Kidney glomerular epithelial cell (primary cell): ENCODE data around the gene CENPC.
A peak's percentile ranks its signal among the peaks of the same experiment; 100 is the strongest.
"Not testable (repeated sequence)": the region's sequence is repeated elsewhere in the genome, so short reads cannot be mapped to it uniquely, and the experiment has no call there.

Source experiments
- DNase-seq: peaks from one replicate; lab custom pipeline; 2025; lab: John Stamatoyannopoulos, UW

The CENPC gene

DNA sequence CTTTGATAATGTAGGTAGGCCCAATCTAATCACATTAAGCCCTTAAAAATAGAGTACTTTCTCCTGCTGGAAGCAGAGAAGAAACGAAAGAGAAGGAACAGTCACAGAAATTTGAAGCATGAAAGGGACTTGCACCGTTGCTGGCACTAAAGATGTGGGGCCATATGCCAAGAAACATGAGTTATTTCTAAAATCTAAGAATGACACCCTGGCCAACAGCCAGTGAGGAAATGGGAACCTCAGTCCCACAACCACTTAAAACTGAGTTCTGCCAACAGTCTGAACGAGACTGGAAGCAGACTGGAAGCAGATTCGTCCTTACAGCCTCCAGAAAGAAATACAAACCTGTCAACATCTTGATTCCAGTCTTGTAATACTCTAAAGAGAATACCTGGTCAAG is 70.1 kb downstream of the CENPC start:
- no peak for DNase-seq

DNA sequence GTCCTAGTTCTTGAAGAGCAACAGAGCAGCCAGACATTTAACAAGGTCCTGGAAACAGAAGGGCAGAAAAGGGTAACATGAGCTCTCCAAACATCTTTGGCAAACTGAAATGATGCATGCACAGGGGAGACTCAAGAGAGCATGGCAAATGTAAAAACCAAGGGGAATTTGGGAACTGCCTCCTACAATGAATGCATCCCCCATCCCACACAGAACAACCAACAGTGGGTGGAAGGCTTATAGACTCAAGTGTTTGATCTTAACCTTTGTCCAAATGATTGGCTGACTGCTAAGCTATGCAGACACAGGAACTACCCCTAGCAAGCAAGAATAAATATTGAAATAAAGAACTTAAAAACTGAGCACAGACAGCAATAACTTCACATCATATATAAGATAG is 74.4 kb downstream of the CENPC start:
- no peak for DNase-seq

GRCh38 chr4:67468830-67469229 is 76.5 kb downstream of the CENPC start:
- DNase-seq: no peak

- DNase-seq: no peak
Observed at GRCh38 chr4:67466751-67467150, 78.6 kb downstream of the CENPC start.

- no peak for DNase-seq
Observed at GRCh38 chr4:67465763-67466052, 79.6 kb downstream of the CENPC start.

- DNase-seq: no peak
Observed at GRCh38 chr4:67465032-67465762, 80.1 kb downstream of the CENPC start.

GRCh38 chr4:67460574-67460973 is 84.7 kb downstream of the CENPC start:
- DNase-seq: no peak

GRCh38 chr4:67459164-67459563 is 86.1 kb downstream of the CENPC start:
- DNase-seq: no peak

GRCh38 chr4:67456577-67457196 is 88.6 kb downstream of the CENPC start:
- no peak for DNase-seq

DNA sequence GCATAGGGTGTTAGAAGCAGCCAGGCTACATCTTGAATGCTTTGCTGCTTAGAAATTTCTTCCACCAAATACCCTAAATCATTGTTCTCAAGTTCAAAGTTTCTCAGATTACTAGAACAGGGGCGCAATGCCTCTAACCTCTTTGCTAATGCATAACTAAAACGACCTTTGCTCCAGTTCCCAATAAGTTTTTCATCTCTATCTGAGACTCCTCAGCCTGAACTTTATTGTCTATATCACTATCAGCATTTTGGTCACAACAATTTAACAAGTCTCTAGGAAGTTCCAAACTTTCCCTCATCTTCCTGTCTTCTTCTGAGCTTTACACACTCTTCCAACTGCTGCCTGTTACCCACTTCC is 92.5 kb downstream of the CENPC start:
- not testable (repeated sequence) for DNase-seq

DNA sequence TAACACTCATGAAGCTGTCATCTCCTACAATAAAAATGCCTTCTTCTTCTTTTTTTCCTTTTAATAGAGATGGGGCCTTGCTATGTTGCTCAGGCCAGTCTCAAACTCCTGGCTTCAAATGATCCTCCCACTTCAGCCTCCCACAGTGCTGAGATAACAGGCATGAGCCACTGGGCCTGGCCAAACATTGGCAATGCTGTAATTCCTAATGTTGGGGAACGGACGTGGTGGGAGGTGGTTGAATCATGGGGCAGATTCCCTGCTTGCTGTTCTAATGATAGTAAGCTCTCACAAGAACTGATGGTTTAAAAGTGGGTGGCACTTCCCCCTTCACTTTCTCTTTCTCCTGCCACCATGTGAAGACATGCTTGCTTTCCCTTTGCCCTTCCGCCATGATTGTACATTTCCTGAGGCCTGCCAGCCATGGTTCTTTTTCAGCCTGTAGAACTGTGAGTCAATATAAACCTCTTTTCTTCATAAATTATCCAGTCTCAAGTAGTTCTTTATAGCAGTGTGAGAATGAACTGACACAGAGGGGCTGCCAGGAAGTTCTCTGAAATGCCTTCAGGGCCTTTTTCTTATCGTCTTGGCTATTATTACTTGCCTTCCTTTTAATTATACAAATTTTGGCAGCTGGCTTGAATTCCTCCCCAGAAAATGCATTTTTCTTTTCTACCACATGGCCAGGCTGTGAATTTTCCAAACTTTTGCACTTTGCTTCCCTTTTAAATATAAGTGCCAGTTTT is 93.0 kb downstream of the CENPC start:
- no peak for DNase-seq

- DNase-seq: no peak
Observed at GRCh38 chr4:67451464-67451863, 93.8 kb downstream of the CENPC start.

DNA sequence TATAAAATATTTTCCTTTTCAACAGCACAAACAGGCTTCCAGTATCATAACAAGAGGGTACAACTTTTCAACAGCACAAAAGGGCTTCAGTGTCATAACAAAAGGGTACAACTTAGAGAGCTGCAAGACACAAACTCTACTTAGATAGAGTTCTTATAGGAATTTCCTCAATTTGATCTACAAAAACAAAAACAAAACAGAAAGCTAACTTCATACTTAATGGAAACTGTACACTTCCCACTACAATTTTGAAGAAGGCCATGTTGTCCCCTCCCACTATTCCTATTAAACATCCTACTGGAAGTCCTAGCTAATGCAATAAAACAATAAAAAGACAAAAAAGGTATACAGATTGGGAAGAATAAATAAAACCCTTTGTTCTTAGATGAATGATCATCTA is 96.7 kb downstream of the CENPC start:
- no peak for DNase-seq

- no peak for DNase-seq
Observed at GRCh38 chr4:67447873-67448272, 97.4 kb downstream of the CENPC start.

- DNase-seq: no peak
Observed at GRCh38 chr4:67446811-67447210, 98.5 kb downstream of the CENPC start.

DNA sequence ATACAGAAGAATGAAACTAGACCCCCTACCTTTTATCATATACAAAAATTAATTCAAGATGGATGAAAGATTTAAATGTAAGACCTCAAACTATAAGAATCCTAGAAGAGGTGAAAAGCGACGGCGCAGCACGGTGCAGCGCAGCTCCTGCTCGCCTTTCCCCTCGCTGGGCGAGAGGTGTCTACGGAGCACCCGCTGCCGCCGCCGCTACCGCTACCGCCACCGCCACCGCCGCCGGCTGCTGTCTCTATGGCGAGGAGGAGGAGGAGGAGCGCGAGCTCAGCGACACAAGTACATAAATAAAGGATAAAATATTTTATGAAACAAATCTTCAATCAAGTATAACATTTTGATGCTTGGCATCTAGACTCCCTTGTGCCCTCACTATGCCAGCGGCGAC is 99.4 kb downstream of the CENPC start:
- DNase-seq: not testable (repeated sequence)

DNA sequence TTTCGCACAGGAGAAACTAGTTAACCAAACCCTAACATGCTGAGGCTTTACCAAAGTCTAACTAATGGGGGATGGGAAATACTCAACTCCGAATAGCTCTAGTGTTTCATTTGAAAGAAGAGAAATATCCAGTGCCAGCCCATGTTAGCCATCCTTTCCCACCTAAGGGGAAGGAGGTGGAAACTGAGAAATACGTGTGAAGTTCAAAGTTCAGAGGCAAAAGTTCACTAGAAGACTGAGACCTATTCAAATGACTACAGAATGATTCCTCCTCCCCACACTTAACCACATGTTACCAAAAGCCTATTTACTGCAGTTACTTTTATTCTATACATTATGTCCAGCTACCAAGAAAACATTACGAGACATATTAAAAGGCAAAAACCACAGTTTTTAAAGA is 106.3 kb downstream of the CENPC start:
- DNase-seq: no peak

DNA sequence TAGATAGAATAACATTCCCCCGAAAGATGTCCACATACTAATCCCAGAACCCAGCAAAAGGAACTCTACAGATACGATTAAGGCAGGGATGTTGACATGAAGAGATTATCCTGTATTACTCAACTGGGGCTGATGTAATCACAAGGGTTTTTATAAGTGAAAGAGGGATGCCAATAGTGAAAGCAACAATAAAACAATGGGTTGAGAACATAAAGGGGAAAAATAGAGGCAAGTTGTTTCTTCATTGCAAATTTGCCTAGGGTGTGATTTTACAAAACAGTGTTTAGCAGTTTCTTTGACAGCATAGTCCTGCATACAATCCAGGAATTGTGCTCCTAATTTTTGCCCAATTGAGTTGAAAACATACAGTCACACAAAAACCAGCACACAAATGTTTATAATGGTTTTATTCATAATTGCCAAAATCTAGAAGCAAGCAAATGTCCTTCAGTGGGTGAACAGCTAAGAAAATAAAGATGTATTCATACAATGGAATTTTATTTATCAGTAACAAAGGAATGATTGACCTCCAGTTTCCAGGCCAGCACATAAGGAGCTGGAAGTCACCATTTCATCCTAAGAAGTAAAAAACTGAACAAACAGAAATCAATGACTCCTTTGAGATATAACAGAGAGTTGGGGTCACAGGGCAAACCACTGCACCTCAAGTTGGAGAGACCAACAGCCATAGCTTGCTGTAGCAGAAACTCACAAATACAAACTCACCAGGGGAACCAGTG is 107.2 kb downstream of the CENPC start:
- DNase-seq: no peak

- peak; percentile 67 for DNase-seq
Observed at GRCh38 chr4:67436742-67437141, 108.6 kb downstream of the CENPC start.

GRCh38 chr4:67430989-67431388 is 114.3 kb downstream of the CENPC start:
- no peak for DNase-seq

GRCh38 chr4:67428819-67429218 is 116.5 kb downstream of the CENPC start:
- DNase-seq: no peak
